ENCODE results near the gene PGP.

Gene PGP

GRCh38 chr16:2166263-2167067 is 48.2 kb downstream of the PGP start:
- DNase-seq (ENCODE audit: low read depth in 1 of 2, low spot score in 1 of 2) = no peak

- DNase-seq (ENCODE audit: low read depth in 1 of 2, low spot score in 1 of 2) = no peak
Measured at GRCh38 chr16:2165861-2166260, 48.8 kb downstream of the PGP start.

- no peak for DNase-seq (ENCODE audit: low read depth in 1 of 2, low spot score in 1 of 2)
Measured at GRCh38 chr16:2163211-2163881, 51.3 kb downstream of the PGP start.

- no peak for DNase-seq (ENCODE audit: low read depth in 1 of 2, low spot score in 1 of 2)
Measured at GRCh38 chr16:2162676-2163118, 51.9 kb downstream of the PGP start.

- no peak for DNase-seq (ENCODE audit: low read depth in 1 of 2, low spot score in 1 of 2)
Measured at GRCh38 chr16:2161911-2162310, 52.7 kb downstream of the PGP start.
